HG03571 (cell line): Measurements from ENCODE around the gene TSC22D1.
"Not testable (repeated sequence)": the region's sequence is repeated elsewhere in the genome, so short reads cannot be mapped to it uniquely, and the experiment has no call there.

Experiments
- ATAC-seq: cut with Tn5 transposase; IDR thresholded peaks from one replicate; pipeline ENCODE4 v1.9.1; 2021; ENCODE audit not compliant: unreplicated experiment

The TSC22D1 gene

GRCh38 chr13:44573790-44574465 lies 2.2 kb downstream of the TSC22D1 start:
- no peak for ATAC-seq

GRCh38 chr13:44573071-44573470 lies 3.1 kb downstream of the TSC22D1 start:
- no peak for ATAC-seq

- ATAC-seq: no peak
These were observed 9.5 kb downstream of the TSC22D1 start for GRCh38 chr13:44566601-44567000.

- no peak for ATAC-seq
These were observed 10.2 kb downstream of the TSC22D1 start for GRCh38 chr13:44565881-44566280.

- no peak for ATAC-seq
These were observed 11.2 kb downstream of the TSC22D1 start for GRCh38 chr13:44564936-44565335.

GRCh38 chr13:44562853-44563252 lies 13.3 kb downstream of the TSC22D1 start:
- ATAC-seq: not testable (repeated sequence)

GRCh38 chr13:44561351-44561750 lies 14.8 kb downstream of the TSC22D1 start:
- ATAC-seq: no peak

GRCh38 chr13:44557986-44558385 lies 18.1 kb downstream of the TSC22D1 start:
- ATAC-seq: no peak

- ATAC-seq: no peak
These were observed 20.9 kb downstream of the TSC22D1 start for GRCh38 chr13:44555207-44555606.

GRCh38 chr13:44549476-44549875 lies 26.7 kb downstream of the TSC22D1 start:
- no peak for ATAC-seq

GRCh38 chr13:44546164-44546563 lies 30.0 kb downstream of the TSC22D1 start:
- ATAC-seq: no peak

- ATAC-seq: no peak
These were observed 32.8 kb downstream of the TSC22D1 start for GRCh38 chr13:44543369-44543768.

- no peak for ATAC-seq
These were observed 33.8 kb downstream of the TSC22D1 start for GRCh38 chr13:44542361-44542760.

GRCh38 chr13:44541601-44542000 lies 34.5 kb downstream of the TSC22D1 start:
- no peak for ATAC-seq

- ATAC-seq: no peak
These were observed 35.2 kb downstream of the TSC22D1 start for GRCh38 chr13:44540761-44541434.

- no peak for ATAC-seq
These were observed 38.9 kb downstream of the TSC22D1 start for GRCh38 chr13:44537248-44537647.

- ATAC-seq: no peak
These were observed 52.7 kb downstream of the TSC22D1 start for GRCh38 chr13:44523146-44524015.

GRCh38 chr13:44519642-44520041 lies 56.5 kb downstream of the TSC22D1 start:
- ATAC-seq: no peak

GRCh38 chr13:44516771-44517170 lies 59.4 kb downstream of the TSC22D1 start:
- ATAC-seq: no peak

- no peak for ATAC-seq
These were observed 61.9 kb downstream of the TSC22D1 start for GRCh38 chr13:44514278-44514677.

GRCh38 chr13:44509853-44510252 lies 66.3 kb downstream of the TSC22D1 start:
- ATAC-seq: not testable (repeated sequence)
